ENCODE data around the gene TSPAN32.

The TSPAN32 gene

DNA sequence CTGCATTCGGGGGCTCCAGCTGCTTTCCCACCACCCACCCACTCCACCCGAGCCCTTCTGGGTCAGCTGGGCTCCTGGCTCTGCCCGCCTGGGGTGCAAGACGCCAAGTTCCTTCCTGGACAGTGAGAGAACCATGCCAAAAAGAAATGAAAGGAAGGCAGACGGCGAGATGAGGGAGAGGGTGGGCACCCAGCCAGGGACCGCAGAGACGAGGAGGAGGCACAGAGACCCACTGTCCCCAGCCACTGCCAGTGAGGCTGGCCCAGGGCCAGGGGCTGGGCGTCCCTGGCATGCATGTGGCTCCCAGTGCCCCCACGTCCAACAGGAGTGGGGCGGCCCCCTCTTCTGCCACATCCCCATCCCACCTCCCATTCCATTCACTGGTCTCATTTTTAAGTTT is 64.5 kb downstream of the TSPAN32 start:
- DNase-seq (ENCODE audit: low read depth in 1 of 2, low spot score in 1 of 2) = no peak
- no peak overlapping the region for H3K4me3 ChIP-seq (replicated peaks; ENCODE audit: insufficient read depth, low read length)
- TF ChIP-seq GABPA (IDR thresholded peaks at IDR 0.05; ENCODE audit: low read depth) = no peak
- no peak for TF ChIP-seq SPI1 (IDR thresholded peaks at IDR 0.05; ENCODE audit: borderline replicate concordance, low read depth)
- no peak for TF ChIP-seq CTCF (IDR thresholded peaks at IDR 0.05; ENCODE audit: insufficient read depth, low read length)
- TF ChIP-seq POLR2AphosphoS5 (IDR thresholded peaks at IDR 0.05; ENCODE audit: low read depth) = no peak
- no peak for TF ChIP-seq REST (IDR thresholded peaks at IDR 0.05; ENCODE audit: insufficient replicate concordance, low read depth)
- H3K27ac ChIP-seq (replicated peaks) = no peak overlapping the region
- H3K27me3 ChIP-seq (ENCODE audit: insufficient read depth, poor library complexity, severe bottlenecking) = peaks cover 10% of the 10 kb centered on the region

DNA sequence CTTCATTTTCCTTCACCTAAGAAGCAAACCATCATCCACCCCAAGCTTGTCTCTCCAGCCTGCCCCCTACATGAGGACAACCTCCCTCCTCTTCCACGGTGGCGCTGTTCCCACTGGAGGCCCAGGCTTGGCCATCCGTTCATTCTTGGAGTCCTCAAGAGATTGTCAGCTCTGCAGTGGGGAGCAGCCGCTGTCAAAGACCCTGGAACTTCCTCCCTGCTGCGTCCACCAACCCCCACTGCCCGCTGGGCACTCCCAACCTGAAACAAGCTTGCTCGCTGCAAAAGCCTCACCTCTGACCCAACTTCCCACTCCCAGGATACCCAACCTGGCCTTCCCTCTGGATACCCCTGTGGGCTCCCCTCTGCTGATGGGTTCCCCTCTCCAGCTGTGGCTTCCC is 64.9 kb downstream of the TSPAN32 start:
- Histone ChIP-seq H3K4me3 (replicated peaks; ENCODE audit: insufficient read depth, low read length) (no peak overlapping the region), H3K27ac (replicated peaks) (no peak overlapping the region), H3K27me3 (ENCODE audit: insufficient read depth, poor library complexity, severe bottlenecking) (peaks cover 10% of the 10 kb centered on the region)
- no peak for DNase-seq (ENCODE audit: low read depth in 1 of 2, low spot score in 1 of 2)
- TF ChIP-seq GABPA (IDR thresholded peaks at IDR 0.05; ENCODE audit: low read depth) (no peak), SPI1 (IDR thresholded peaks at IDR 0.05; ENCODE audit: borderline replicate concordance, low read depth) (no peak), REST (IDR thresholded peaks at IDR 0.05; ENCODE audit: insufficient replicate concordance, low read depth) (no peak), CTCF (IDR thresholded peaks at IDR 0.05; ENCODE audit: insufficient read depth, low read length) (no peak)

DNA sequence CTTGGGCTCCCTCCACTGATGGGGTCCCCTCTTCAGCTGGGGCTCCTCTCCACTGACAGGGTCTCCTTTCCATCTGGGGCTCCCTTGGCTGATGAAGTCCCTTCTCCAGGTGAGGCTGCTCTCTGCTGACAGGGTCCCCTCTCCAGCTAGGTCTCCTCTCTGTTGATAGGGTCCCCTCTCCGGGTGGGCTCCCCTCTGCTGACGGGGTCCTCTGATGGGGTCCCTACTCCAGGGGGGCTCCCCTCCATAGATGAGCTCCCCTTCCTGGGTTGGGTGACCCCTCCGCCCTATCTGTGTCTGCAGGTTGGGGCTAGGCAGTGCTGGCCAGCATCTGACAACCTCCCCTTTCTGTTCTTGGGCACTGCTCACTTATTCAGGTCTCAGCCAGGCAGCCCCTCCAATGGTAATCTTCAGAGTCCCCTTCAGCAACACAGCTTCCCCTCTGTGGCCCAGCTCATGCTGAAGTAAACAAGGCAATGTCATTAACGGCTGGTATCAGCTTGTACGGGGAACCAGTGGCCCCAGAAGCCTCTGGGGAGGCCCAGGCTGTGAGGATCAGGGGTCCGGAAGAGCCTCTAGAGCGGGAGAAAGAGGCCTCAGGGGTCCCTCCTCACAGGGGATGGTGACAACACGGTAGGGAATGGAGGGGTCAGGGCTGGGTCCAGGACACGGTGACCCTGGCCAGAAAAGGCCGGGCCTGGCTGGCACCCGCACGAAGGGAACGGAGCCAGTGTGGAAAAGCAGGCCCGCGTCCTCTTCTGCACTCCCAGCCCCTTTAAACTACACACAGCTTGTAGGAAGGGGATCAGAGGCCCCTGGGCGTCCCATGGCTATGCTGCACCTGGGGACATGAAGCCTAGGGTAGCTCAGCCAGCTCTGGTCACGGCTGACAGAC is 65.7 kb downstream of the TSPAN32 start:
- Histone ChIP-seq H3K27me3 (ENCODE audit: insufficient read depth, poor library complexity, severe bottlenecking) (peaks cover 10% of the 10 kb centered on the region), H3K27ac (replicated peaks) (no peak overlapping the region), H3K4me3 (replicated peaks; ENCODE audit: insufficient read depth, low read length) (no peak overlapping the region)
- DNase-seq (ENCODE audit: low read depth in 1 of 2, low spot score in 1 of 2) = no peak
- TF ChIP-seq CTCF (IDR thresholded peaks at IDR 0.05; ENCODE audit: insufficient read depth, low read length) (no peak), REST (IDR thresholded peaks at IDR 0.05; ENCODE audit: insufficient replicate concordance, low read depth) (no peak), GABPA (IDR thresholded peaks at IDR 0.05; ENCODE audit: low read depth) (no peak)
